ENCODE data around the gene DDX53. TPM values are rescaled to one million over a fixed set of nuclear protein-coding genes. Genes with fewer than 3 reads are reported as not detected.

DDX53 gene
- not detected for total RNA-seq

DNA sequence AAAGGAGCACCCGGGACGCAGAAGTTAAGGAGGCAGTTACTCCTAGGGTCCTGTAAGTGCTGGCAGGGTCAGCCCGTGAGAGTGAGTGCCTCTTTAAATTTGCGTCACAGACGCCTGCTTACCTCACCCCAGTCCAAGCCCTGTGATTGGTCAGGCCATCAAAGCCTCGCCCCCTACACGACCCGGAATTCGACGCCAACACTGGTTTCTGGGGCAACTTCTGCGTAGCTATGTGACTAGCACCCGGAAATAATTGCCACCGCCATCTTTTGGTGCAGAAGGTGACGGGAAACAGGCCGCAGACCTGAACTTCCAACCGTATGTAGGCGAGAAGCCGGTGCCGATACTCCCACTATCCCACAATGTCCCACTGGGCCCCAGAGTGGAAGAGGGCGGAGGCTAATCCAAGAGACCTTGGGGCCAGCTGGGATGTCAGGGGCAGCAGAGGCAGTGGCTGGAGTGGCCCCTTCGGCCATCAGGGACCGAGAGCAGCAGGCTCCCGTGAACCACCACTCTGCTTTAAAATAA is at the start of gene DDX53:
Gene DDX53, plus strand, starts transcription at position 265 of the 528 bp plus-strand sequence. Its CDS starts 98 bp downstream, at position 363.
- intact Hi-C loops (cut with DNase I; ENCODE audit: low total_unique reads), result no loop called here
- no peak for DNase-seq (ENCODE audit: low spot score in 2 of 2)
- H3K36me3 ChIP-seq, result no peaks in the 10 kb centered on the region
- no peaks in the 10 kb centered on the region for H3K4me1 ChIP-seq
- H3K27me3 ChIP-seq, result peaks cover 0 to 9% of the 10 kb centered on the region in 2 donors
- no peak for TF ChIP-seq CTCF (IDR thresholded peaks at IDR 0.05)
- no peak for TF ChIP-seq POLR2AphosphoS5 (IDR thresholded peaks at IDR 0.05)
- TF ChIP-seq POLR2A (IDR thresholded peaks at IDR 0.05), result no peak
- H3K9me3 ChIP-seq, result no peaks in the 10 kb centered on the region
- no peak within 1 kb of the TSS for H3K27ac ChIP-seq
- no peak within 1 kb of the TSS for H3K4me3 ChIP-seq

DNA sequence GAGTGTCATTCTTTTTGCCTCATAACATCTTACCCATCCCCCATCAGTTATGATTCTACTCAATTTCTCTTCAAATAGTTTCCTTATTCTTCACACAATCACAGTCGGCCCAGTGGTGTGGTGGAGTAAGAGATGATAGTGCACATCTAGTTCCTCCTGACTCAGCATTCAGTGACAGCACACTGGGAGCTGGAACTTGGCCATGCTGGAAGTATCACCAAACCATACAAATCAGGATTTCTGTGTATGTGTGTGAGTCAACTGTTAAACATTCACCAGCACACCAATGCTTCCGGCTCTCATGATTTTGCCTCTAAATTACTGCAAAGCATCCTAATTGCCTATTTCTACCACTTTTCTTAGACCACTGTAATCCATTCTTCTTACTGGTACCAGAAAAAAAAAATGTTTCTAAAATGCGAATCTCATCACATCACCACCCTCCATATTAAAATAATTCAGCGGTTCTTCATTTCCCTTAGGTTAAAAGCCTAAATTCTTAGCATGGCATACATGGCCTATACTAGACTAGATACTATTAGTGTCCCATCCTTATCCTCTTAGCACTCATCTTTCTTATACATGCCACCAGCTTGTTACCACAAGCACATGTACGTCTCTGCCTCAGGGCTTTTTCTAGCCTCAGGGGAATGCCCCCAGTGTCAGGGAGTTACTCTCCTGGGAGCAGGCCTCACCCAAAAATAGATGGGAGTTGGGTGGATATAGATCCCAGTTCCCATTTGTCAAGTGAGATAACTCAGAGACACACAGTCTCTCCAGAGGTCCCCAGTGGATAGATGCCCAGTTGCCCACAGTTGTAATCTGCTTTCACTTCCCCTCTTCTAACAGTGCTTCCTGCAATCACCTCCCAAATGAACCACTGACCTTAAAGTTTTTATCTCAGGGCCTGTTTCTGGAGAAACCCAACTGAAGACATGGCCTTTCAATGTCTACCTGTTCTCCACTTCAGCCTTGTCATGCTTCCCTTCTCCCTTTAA is 49.2 kb upstream of the DDX53 start:
- H3K36me3 ChIP-seq, result no peaks in the 10 kb centered on the region
- no peak for DNase-seq (ENCODE audit: low spot score in 2 of 2)
- H3K4me3 ChIP-seq, result no peak overlapping the region
- intact Hi-C loops (cut with DNase I; ENCODE audit: low total_unique reads), result no loop called here
- H3K27ac ChIP-seq, result no peak overlapping the region
- TF ChIP-seq CTCF (IDR thresholded peaks at IDR 0.05) (no peak), POLR2AphosphoS5 (IDR thresholded peaks at IDR 0.05) (no peak), POLR2A (IDR thresholded peaks at IDR 0.05) (no peak)
- no peaks in the 10 kb centered on the region for H3K9me3 ChIP-seq
- no peaks in the 10 kb centered on the region for H3K4me1 ChIP-seq
- H3K27me3 ChIP-seq, result peaks cover 0 to 10% of the 10 kb centered on the region in 2 donors

GRCh38 chrX:22952010-22952409 is 47.8 kb upstream of the DDX53 start:
- Histone ChIP-seq H3K36me3 (no peaks in the 10 kb centered on the region), H3K27ac (no peak overlapping the region), H3K9me3 (no peaks in the 10 kb centered on the region), H3K4me1 (no peaks in the 10 kb centered on the region), H3K4me3 (no peak overlapping the region), H3K27me3 (peaks cover 0 to 10% of the 10 kb centered on the region in 2 donors)
- intact Hi-C loops (cut with DNase I; ENCODE audit: low total_unique reads), result no loop called here
- no peak for TF ChIP-seq CTCF (IDR thresholded peaks at IDR 0.05)
- TF ChIP-seq POLR2AphosphoS5 (IDR thresholded peaks at IDR 0.05), result no peak
- no peak for TF ChIP-seq POLR2A (IDR thresholded peaks at IDR 0.05)
- DNase-seq (ENCODE audit: low spot score in 2 of 2), result no peak

DNA sequence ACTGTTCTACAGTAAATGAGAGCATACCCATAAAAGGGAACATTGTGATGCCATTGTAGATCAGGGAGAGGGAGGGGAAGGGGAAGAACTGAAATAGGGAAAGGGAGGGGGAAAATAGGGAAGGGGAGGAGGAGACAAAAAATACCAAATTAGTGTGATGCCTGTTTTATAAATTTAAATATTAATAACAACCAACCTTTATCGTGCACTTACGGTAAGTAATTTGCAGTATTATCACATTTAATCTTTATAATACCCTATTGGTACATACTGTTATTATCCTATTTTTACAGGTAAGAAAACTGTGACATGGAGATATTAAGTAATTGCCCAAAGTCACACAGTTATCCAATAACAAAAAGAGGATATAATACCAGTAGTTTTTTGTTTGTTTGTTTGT is 41.5 kb upstream of the DDX53 start:
- Histone ChIP-seq H3K27me3 (peaks cover 0 to 11% of the 10 kb centered on the region in 2 donors), H3K4me3 (no peak overlapping the region), H3K4me1 (no peaks in the 10 kb centered on the region), H3K36me3 (no peaks in the 10 kb centered on the region), H3K9me3 (no peaks in the 10 kb centered on the region), H3K27ac (no peak overlapping the region)
- TF ChIP-seq CTCF (IDR thresholded peaks at IDR 0.05), result no peak
- no peak for TF ChIP-seq POLR2AphosphoS5 (IDR thresholded peaks at IDR 0.05)
- no peak for TF ChIP-seq POLR2A (IDR thresholded peaks at IDR 0.05)
- intact Hi-C loops (cut with DNase I; ENCODE audit: low total_unique reads), result no loop called here
- DNase-seq (ENCODE audit: low spot score in 2 of 2), result no peak

All from breast epithelium (tissue), 4 donors.